Measurements from ENCODE around the gene MBOAT7.
"Not testable (repeated sequence)": the region's sequence is repeated elsewhere in the genome, so short reads cannot be mapped to it uniquely, and the experiment has no call there.

MBOAT7 gene, protein sequence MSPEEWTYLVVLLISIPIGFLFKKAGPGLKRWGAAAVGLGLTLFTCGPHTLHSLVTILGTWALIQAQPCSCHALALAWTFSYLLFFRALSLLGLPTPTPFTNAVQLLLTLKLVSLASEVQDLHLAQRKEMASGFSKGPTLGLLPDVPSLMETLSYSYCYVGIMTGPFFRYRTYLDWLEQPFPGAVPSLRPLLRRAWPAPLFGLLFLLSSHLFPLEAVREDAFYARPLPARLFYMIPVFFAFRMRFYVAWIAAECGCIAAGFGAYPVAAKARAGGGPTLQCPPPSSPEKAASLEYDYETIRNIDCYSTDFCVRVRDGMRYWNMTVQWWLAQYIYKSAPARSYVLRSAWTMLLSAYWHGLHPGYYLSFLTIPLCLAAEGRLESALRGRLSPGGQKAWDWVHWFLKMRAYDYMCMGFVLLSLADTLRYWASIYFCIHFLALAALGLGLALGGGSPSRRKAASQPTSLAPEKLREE

DNA sequence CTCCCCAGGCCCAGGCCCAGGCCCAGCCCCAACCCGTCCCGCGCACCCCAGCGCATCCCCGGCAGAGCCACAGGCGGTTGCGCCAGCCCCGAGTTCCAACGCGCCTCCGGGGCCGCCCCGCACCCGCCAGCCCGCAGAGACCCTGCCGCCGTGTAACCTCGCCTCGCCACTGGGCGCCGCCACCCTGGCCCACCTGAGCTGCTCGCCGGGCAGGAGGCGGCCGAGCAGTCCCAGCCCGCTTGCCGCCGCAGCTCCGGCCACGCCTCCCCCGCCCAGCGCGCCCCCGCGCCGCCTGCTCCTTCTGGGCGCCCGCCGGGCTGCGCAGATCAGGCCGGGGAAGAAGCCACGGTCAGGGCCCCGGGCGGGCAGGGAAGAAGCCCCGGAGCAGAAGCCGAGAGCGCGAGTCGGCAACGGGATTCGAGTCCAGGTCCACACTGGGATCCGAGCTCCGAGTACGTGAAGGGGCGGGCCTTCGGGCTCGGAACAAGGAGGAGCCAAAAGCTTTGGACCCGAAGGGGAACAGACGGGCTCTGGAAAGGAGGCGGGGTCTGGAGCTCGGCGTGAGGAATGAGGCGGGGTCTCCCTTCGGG is at the start of gene MBOAT7:
MBOAT7 (minus strand) TSS at position 436 of the 590 bp plus-strand sequence. CDS start 1,072 bp downstream, outside the sequence.
- DNase-seq: no peak

DNA sequence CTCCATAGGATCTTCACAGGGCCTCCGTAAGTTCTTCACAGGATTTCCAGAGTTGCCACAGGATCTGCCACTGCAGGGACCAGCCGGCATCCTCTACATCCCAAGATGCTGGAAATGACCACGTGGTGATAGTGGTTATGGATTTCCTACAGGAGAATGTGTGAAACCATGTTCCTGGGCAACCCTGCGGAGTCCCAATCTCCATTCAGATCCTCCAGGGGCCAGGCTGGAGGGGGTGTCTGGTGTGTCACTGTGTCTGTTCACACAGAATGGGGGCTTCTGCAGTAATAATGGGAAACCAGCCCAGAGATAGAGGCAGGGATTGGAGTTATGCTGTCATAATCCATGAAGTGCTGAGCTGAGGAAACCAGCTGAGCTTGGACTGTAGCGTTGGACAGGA is 44.6 kb upstream of the MBOAT7 start:
- DNase-seq: no peak

DNA sequence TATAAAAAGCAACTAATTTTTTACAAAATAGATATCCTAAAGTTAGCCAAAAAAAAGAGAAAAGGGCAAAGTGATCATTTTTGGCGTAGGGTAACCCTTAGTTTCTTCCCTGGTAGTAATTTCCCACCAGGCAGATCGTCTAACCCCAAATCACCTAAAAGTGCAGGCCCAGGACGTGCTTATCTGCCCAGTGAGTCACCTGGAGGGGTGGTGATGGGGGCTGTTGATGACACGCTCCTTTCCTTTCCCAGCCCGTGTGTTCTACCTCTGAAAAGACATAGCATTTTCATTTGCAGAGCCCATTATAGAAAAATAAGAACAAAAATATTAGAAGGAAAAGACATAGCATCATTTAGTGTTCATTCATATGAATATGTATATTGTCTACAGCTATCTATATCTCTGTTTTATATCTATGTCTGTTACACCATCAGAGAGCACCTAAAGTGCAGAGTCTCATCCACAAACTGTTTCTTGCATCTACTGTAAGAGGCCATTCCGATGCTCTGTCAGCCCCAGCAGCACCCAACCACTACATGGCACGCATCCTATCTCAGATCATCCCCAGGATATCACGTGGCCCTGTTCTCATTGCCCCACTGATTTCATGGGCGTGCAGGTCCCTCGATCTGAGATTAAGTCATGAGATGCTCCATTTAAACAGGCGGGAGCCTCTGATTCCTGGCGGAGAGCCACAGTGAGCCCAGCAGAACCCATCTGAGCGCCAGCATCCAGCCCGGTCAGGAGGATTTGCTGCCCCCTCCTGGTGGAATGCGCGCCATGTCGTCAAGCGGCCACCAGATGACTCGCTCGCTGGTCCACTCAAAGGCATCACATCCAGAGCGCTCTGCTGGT is 41.9 kb upstream of the MBOAT7 start:
- DNase-seq: peak; percentile 82 to 87

DNA sequence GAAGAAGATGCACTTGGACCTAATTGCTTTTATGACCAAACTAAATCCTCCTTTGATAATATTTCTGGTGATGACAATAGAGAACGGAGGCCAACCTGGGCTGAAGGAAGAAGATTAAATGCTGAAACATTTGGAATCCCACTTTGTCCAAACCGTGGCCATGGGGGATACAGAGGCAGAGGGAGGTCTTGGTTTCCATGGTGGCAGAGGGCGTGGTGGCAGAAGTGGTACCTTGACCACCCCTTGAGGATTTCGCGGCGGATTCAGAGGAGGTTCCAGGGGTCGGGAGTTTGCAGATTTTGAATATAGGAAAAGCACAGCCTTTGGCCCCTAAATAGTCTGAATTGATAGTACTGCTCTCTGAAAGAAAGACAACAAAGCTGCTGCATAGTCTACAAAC is 40.7 kb upstream of the MBOAT7 start:
- no peak for DNase-seq

DNA sequence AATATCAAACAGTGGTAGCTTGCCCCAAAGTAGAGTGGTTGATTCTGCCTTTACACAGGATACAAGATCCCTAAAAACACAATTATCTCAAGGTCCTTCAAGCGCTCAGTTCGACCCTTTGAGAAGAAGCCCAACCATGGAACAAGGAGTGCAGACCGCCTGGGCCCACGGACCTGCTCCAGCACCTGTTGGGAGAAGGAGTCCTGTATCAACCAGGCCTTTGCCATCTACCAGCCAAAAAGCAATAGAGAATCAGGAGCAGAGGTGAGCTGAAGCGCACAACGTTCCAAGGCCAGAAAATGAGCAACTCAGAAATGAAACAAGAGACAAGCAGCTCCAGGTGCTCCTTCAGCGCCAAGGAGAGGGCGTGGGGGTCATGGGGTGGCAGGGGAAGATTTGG is 39.8 kb upstream of the MBOAT7 start:
- no peak for DNase-seq

DNA sequence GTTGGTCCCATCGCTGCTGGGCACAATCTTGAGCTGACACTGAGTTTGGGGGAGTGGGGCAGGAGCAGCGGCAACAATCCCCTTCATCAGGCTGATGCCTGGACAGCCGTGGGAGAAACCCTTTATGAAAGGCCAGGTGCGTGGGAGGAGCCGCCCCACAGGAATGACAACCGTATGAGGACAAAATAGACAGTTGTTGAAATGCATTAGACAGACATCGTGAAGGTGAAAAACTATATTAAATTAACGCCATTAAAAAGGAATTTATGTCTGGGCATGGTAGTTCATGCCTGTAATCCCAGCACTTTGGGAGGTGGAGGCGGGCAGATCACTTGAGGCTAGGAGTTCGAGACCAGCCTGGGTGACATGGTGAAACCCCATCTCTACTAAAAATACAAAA is 35.2 kb upstream of the MBOAT7 start:
- DNase-seq: not testable (repeated sequence)

DNA sequence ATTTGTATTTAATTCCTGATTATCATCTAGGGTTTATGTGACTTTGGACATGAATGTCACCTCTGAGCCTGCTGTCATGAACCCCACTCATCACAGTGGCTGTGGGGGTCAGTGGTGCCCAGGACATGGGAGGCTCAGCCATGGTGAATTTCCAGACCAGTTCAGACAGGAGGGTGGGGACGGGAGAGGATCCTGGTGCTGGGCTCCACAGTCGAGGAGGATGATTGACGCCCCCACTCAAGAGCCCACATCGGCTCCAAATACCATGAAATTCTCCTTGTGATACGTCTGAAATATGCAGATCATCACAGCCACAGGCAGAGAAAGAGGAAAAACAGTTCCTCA is 34.5 kb upstream of the MBOAT7 start:
- DNase-seq: not testable (repeated sequence)

DNA sequence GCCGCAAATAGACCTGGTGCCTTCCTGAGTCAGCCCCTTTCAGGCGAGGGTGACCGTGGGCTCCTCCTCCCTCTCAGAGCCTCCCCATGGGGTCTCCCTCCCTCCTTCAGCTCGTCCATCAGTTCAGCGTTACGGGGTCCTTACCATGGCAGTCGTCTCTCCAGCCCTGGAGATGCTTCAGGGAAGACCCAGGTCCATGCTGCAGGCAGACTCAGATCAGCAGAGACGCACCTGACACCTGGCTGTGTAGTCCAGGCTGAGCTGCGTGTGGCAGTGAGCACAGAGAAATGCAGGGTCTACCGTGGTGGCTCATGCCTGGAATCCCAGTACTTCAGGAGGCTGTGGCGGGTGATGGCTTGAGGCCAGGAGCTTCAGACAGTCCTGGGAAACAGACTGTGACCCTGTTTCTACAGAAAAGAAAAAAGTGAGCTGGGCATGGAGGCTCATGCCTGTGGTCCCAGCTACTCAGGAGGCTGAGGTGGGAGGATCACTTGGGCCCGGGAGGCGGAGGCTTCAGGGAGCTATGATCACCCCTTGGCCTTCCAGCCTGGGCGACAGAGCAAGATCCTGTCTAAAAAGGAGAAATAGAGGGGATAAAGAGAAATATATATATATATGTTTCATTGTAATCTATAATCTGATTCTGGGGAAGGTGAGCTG is 34.0 kb upstream of the MBOAT7 start:
- DNase-seq: not testable (repeated sequence)

DNA sequence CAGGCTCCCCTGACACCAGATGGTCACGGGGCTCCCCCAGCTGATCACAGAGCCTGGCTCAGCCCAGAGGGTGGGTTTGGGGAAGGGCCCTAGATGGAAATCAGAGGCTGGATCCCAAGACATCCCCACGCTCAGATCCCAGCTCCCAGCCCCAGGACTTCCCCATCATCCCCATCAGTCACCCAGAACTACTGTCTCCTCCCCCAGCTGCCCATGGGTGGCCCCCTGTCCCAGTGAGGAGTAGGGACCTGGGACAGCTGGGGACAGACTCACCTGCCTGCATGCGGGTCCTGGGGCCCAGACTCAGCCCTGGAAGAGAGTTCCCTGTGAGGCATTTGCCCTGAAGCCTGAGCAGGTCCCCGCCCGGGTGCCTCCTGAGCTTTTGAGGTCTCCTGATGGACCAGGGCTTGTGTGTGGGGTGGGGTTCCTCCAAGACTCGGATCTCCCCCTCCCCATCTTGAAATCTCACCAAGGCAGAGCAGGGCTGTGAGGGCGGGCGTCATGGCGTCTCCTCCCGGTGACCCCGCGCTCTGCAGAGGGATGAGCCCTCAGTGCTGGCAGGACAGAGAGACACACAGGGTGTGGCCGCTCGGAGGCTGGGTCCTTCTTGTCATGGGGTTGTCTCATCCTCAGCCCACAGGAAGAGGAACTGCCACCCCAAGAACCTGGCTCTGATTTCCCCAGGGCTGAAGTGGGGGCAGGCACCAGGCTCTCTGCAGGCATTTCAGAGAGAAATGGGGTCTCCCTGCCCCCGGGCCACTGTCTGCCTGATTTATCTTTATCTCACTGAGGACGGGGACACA is 33.3 kb upstream of the MBOAT7 start, which contains the start of gene LILRB3:
LILRB3 (minus strand) TSS at position 534 of the 803 bp plus-strand sequence; CDS start at position 503, 31 bp downstream.
- peak in 1 of 2 donors; percentile 52 for DNase-seq

DNA sequence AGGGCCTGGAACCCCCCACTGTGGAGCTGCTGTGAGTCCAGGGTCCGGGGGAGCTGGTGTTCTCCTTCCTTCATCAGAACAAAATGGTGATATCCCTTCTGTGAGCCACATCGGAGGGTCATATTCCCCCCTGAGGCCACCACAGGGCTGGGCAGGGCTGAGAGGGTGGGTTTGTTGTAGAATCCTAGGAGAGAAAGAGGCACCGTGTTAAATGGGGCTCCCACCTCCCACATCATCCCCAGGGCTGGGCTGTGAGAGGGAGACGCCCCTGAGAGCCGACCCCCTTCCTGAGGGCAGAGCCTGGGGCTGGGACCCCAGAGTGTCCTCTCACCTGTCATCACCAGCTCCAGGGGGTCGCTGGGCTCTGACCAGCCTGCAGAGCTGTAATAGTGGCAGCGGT is 32.6 kb upstream of the MBOAT7 start:
- not testable (repeated sequence) for DNase-seq

DNA sequence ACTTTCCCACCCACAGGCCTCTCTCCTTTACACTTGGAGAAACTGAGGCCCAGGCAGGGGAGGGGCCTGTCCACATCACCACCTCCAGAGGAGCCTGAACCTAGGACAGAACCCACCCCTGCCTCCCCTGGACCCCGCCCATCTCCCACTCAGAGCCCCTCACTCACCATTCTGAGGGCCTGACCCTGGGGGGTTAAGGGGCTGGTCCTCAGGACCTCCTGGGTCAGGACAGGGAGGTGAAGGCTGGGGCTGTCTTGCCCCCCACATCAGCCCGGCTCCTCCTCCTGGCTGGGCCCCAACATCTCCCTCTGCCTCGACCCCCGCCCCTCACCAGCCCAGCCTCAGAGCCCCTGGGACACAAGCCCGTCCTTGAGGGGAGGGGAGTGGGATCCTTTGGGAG is 30.3 kb upstream of the MBOAT7 start:
- not testable (repeated sequence) for DNase-seq

DNA sequence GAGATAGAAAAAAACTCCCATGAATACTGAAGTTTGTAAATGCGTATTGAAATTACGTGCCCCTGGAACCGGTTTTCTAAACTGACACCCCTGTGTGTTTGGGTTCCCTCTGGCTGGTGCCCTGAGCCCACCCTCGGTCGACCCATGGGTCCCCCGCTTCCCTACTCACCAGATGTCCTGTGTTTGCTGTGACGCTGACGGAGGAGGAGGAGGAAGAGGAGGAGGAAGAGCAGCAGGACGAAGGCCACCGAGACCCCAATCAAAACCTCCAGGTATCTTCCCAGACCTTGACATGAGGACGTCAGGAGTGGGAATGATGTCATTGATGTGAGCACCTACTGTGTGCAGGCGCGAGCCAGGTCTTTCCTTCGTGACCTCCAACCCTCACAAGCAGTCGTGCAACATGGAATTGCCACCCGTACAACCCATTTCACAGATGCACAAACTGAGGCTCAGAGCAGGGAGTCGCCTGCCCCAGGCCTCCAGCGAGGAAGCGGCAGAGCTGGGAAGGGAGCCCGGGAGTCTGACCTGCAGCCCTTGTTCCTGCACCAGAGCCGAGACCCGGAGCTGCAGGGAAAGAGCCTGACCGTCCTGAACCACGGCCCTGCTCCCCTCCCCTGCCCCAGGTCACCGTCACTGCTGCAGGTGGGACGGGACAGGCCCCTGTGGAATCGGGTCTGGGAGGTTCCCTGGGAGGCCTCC is 29.7 kb upstream of the MBOAT7 start:
- no peak for DNase-seq

DNA sequence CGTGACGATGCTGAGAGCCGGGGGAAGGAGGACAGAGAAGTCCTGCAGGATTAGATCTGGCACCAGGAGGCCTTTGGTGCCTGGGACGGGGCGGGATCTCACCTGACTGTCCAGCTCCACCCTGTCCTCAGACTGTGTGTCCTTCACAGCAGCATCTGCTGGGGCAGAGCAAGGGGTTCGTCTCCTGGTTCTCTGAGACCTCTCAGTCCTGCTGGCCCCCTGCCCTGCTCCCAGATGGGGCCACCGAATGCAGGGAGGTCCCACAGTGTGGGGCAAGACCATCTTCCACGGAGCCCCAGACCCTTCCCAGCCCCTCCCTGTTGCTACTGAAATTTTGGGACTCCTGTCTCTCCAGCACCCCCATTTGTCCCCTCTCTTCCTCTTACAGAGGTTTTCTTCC is 28.9 kb upstream of the MBOAT7 start:
- no peak for DNase-seq

DNA sequence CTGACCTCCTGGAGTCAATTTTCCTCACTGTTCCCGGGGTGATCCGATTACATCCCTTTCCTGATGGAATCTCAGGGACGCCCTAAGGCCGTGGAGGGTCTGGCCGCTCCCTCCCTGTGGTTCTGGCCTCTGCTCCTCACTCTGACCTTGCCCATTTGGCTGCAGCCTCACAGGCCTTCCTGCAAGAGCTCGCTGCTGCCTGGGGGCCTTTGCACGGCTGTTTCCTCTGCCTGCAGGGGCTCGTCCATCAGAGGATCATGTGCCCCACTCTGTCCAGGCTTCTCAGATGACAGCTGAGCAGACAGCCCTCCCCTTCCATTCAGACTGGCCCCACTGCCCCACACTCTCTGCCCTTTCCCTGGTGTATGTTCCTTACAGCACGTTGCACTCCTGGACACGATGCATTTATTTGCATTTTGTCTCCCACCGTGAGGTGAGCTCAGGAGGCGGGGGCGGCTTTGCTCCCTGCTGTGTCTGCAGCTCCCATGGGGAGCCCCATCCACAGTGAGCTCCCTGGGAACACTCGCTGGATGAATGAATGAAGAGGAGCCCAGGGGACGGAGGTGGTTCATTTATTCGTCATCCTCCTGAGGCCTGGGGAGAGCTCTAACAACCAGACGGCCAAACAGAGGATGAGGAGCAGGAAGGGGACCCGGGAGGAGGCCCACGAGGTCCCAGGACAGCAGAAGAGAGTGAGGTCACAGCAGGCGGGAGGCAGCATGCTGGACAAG is 28.3 kb upstream of the MBOAT7 start:
- not testable (repeated sequence) for DNase-seq

DNA sequence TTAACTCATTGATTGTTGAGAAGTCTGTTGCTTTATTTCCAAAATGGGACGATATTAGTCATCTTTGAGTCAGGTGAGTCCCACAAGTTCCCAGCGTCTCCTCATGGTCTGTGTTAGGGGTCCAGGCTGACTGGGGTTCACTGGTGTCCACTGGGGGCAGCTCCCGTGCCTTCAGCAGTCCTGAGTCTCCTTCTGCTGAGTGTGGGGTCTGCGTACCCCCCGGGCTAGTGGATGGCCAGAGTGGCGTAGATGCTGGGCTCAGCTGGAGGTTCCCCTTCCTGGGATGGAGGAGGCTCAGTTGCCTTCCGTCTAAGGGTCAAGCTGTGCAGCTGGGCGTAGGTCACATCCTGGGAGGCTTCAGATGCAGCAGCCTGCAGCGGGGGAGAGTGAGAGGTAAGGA is 27.5 kb upstream of the MBOAT7 start:
- no peak for DNase-seq

DNA sequence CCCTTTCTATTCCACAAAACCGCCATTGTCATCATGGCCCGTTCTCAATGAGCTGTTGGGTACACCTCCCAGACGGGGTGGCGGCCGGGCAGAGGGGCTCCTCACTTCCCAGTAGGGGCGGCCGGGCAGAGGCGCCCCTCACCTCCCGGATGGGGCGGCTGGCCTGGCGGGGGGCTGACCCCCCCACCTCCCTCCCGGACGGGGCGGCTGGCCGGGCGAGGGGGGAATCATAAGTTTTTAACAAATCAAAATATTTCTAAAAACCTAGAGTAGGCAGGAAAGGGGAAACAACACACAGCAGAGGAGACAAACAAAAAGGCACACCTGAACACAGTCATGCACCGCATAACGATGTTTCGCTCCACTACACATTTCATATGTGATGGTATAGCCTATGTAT is 25.4 kb upstream of the MBOAT7 start:
- not testable (repeated sequence) for DNase-seq

DNA sequence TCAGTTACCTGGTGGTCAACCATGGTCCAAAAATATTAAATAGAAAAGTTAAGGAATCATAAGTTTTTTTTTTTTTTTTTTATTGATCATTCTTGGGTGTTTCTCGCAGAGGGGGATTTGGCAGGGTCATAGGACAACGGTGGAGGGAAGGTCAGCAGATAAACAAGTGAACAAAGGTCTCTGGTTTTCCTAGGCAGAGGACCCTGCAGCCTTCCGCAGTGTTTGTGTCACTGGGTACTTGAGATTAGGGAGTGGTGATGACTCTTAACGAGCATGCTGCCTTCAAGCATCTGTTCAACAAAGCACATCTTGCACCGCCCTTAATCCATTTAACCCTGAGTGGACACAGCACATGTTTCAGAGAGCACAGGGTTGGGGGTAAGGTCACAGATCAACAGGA is 24.8 kb upstream of the MBOAT7 start:
- DNase-seq: not testable (repeated sequence)

DNA sequence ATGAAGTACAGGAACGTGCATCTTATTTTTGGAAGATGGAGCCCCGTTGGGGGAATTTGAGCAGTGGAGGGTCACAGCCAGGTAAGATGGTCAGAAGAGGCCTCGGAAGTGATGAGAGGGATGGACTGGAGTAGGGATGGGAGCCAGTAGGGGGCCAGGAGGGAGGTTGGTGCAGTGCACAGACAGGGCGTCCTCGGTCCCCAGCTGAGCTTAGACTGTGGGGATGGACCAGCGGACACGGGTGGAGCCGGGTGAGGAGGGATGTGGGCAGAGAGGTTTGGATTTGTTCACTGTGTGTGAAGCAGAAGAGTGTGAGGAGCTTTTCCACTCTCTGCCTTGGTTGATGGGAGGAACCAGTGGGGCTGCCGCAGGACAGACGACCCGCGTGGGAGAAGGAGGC is 21.9 kb upstream of the MBOAT7 start:
- no peak for DNase-seq

DNA sequence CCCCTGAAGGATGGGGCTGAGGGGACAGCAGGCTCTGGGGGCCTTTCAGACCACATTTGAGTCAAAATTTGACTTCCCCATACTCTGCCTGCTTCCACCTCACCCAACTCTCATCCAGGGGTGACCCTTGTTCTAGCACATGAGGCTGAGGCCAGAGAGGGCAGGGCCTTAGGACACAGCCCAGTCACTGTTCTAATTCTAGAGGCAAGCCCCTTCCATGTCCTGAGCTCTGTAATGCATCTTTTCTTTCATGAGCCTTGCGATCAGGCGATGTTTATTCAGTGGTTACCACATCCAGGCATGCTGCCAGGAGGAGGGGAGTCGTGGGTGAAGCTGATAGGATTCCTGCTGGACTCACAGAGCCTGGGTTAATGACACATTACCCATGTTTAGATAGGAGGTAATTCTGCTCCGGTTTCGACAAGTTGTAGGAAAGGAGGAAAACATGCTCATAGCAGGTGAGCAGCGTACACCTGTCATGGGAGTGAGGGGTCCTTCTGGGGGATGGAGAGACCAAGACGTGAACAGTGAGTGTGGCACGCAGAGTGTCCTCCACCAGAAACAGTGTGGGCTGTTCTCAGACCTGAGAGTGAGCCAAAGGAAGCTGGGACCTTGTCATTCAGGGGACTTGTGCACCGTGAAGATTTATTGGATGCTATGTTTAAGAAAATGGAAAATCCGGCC is 20.6 kb upstream of the MBOAT7 start:
- peak in 1 of 2 donors; percentile 61 for DNase-seq

Measured in CD4-positive, alpha-beta T cell treated with Interferon alpha-2 for 1 hour (primary cell).